WERI-Rb-1 (cell line): Measurements from ENCODE around the gene FIBCD1.

ENCODE experiments used
- DNase-seq: peaks from one replicate; pipeline ENCODE4 v3.0.0-alpha.2; 2020
- H3K27ac ChIP-seq: fragments of 250-450 bp; sonication (Bioruptor Pico); 2 replicates; pipeline ENCODE4 v1.5.1; 2020; ENCODE audit warnings: mild to moderate bottlenecking, moderate library complexity
- H3K27me3 ChIP-seq: fragments of 250-450 bp; sonication (Bioruptor Pico); 2 replicates; pipeline ENCODE4 v1.5.1; 2021; ENCODE audit warnings: mild to moderate bottlenecking, low read depth, moderate library complexity; ENCODE audit not compliant: insufficient read depth, severe bottlenecking
- H3K36me3 ChIP-seq: fragments of 250-450 bp; sonication (Bioruptor Pico); 2 replicates; pipeline ENCODE4 v1.5.1; 2020; ENCODE audit warnings: mild to moderate bottlenecking, moderate library complexity
- H3K4me3 ChIP-seq: 2 replicates; pipeline ENCODE4 v1.5.1; 2011; ENCODE audit warnings: low read depth, mild to moderate bottlenecking, control low read depth, low read length
- H3K9me3 ChIP-seq: fragments of 250-450 bp; sonication (Bioruptor Pico); 2 replicates; pipeline ENCODE4 v1.5.1; 2021; ENCODE audit warnings: mild to moderate bottlenecking, moderate library complexity; ENCODE audit not compliant: severe bottlenecking
- CTCF ChIP-seq: IDR thresholded peaks from 2 replicates; pipeline ENCODE4 v1.5.1; 2011; ENCODE audit warnings: low read depth, mild to moderate bottlenecking, control low read depth, inconsistent platforms, low read length

The FIBCD1 gene

GRCh38 chr9:130985606-130986162 is 46.6 kb upstream of the FIBCD1 start:
- Histone ChIP-seq H3K9me3 (no peaks in the 10 kb centered on the region), H3K4me3 (no peak overlapping the region), H3K27ac (no peak overlapping the region), H3K36me3 (no peaks in the 10 kb centered on the region), H3K27me3 (no peaks in the 10 kb centered on the region)
- DNase-seq: no peak
- TF ChIP-seq CTCF: no peak

DNA sequence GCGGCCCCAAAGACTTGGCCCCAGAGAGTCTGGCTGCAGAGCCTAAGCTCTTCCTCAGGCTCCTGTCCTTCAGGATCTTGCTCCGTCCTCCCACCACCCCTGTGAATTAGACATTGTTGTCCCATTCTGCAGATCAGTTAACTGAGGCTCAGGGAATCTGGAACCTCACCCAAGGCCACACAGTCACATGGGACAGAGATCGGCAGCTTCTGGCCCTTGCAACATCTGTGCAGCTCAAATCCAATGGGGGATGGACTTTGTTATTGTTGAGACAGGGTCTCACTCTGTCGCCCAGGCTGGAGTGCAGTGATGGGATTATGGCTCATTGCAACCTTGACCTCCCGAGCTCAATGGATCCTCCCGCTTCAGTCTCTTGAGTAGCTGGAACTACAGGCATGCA is 46.0 kb upstream of the FIBCD1 start:
- Histone ChIP-seq H3K9me3 (no peaks in the 10 kb centered on the region), H3K27me3 (no peaks in the 10 kb centered on the region), H3K4me3 (no peak overlapping the region), H3K27ac (no peak overlapping the region), H3K36me3 (no peaks in the 10 kb centered on the region)
- no peak for DNase-seq
- no peak for TF ChIP-seq CTCF

DNA sequence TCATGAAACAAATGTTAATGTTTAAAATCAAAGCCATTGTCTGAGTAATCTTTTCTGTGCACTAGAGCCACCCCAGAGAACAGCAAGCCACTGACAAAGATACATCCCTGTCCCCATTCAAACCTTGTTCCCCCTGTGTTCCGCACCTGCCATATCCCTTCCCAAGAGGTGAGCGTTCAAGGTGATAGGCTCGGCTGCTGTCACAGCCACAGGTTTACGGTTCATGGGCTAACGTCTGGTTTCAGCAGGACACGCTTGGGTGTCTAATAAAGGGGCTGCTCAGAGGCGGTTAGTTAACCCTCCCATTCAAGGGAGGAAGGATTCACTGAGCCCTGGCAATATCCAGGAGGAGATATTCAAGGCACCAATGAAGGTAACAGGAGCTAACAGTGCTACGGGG is 45.5 kb upstream of the FIBCD1 start:
- no peaks in the 10 kb centered on the region for H3K36me3 ChIP-seq
- DNase-seq: no peak
- H3K27me3 ChIP-seq: no peaks in the 10 kb centered on the region
- no peak overlapping the region for H3K4me3 ChIP-seq
- H3K9me3 ChIP-seq: no peaks in the 10 kb centered on the region
- no peak for TF ChIP-seq CTCF
- no peak overlapping the region for H3K27ac ChIP-seq

DNA sequence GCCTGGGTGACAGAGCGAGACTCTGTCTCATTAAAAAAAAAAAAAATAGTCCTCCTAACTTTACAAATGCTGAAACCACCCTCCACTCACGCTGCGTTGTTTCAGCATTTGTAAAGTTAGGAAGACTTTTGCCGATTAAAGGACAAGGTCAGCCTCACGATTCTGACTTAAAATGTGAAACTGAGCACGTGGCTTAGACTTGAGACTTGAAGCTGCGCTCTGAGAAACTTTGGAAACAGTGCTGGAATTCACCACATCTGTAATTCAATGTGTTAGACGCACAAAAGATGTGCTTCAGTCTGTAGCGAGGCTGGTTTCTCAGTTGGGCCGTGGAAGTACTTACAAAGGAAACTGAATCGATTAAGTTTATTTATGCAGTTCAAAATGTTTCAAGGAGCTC is 44.9 kb upstream of the FIBCD1 start:
- Histone ChIP-seq H3K27me3 (no peaks in the 10 kb centered on the region), H3K27ac (no peak overlapping the region), H3K4me3 (no peak overlapping the region), H3K9me3 (no peaks in the 10 kb centered on the region), H3K36me3 (no peaks in the 10 kb centered on the region)
- no peak for DNase-seq
- no peak for TF ChIP-seq CTCF

DNA sequence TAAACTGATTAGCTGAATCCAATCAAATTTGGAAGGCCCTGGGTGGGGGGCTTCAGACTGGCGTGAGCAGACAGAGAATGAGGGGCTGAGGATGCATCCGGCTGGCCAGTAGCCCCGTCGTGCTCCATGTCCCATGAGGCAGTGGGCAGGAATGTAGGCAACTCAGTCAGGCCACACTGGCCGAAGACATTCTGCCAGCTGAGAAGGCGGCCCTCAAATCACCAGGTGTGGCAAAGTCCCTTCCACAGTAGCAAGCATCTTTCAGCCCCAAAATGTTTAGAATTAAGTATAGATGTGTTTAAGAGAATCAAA is 44.3 kb upstream of the FIBCD1 start:
- Histone ChIP-seq H3K27me3 (no peaks in the 10 kb centered on the region), H3K4me3 (no peak overlapping the region), H3K36me3 (no peaks in the 10 kb centered on the region), H3K9me3 (no peaks in the 10 kb centered on the region), H3K27ac (no peak overlapping the region)
- no peak for DNase-seq
- no peak for TF ChIP-seq CTCF

DNA sequence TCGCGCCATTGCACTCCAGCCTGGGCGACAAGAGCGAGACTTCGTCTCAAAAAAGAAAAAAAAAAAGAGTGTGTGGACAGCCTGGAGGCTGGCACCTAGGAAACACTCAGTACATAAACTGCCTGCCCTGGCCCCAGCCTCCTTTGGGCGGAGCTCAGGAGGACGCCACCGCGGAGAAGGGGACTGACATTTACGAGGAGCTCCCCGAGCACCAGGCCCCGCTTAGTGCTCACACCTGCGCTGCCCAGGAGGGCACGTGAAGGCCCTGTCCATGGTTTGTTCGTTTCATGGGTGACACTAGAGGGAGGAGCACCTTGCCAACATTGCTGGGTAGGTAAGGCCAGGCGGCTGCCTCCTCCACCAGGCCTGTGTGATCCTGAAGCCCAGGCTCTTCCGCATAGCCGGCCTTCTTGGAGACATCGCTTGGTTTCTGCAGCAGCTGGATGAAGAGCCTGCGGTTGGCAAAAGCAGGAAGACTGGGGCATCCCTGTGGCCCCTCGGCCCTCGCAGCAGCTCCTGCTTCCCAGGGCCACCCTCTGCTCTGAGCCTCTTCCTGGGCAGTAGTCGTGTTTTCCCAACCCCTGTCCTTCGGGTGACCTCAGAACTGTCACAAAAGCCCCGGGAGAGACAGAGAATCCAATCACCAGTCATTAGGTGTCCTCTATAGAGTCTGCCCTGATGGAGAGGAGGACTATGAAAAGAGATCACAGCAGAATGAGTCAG is 43.8 kb upstream of the FIBCD1 start:
- no peak overlapping the region for H3K4me3 ChIP-seq
- DNase-seq: no peak
- H3K36me3 ChIP-seq: no peaks in the 10 kb centered on the region
- no peak for TF ChIP-seq CTCF
- no peaks in the 10 kb centered on the region for H3K27me3 ChIP-seq
- no peak overlapping the region for H3K27ac ChIP-seq
- no peaks in the 10 kb centered on the region for H3K9me3 ChIP-seq
